Astrocyte (in vitro differentiated cells and primary cell): Measurements from ENCODE around the gene B4GALT1.

ENCODE experiments used
- EZH2 ChIP-seq: IDR thresholded peaks from 2 replicates; pipeline ENCODE4 v1.6.1; 2012; ENCODE audit warnings: mild to moderate bottlenecking, low read length, inconsistent platforms; ENCODE audit not compliant: insufficient read depth
- TF ChIP-seq, protein P1 (sequence below): IDR thresholded peaks from 2 replicates; pipeline ENCODE4 v1.5.1; 2011; ENCODE audit warnings: low read depth, mild to moderate bottlenecking, inconsistent platforms, low read length, moderate library complexity; ENCODE audit not compliant: insufficient read depth

DNA sequence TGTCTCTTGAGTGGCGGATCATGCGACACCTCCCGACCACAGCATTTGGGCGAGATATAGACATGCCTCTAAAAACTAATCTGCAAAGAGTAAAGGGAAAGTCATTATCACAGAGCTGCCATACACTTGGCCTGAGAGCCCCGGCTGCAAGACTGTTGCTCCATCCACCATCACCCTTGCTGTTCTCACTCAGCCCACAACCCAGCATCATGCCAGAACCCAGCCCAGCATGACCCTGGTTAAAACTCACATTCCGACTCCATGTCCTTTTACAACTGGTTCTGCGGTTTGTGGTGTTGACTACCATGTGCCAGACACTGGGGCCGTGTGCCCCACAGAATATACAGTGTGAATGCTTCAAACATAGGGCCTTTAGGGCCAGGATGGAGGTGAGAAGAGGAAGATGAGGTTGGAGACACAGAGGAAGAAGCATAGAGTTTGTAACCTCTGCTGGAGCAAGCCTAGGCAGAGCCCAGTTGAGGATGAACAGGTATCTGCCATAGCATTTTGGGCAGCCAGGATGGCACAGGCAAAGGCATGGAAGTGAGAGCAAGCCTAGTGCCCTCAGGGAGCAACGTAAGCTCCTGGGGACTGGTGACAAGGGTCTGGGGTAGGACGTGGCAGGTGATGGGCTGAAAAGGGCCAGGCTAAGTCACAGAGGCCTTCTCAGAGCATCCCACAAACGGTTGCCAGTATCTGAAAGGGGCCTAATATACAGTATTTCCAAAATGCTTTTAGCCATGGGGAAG is 53.2 kb downstream of the B4GALT1 start:
- TF ChIP-seq, protein P1, sequence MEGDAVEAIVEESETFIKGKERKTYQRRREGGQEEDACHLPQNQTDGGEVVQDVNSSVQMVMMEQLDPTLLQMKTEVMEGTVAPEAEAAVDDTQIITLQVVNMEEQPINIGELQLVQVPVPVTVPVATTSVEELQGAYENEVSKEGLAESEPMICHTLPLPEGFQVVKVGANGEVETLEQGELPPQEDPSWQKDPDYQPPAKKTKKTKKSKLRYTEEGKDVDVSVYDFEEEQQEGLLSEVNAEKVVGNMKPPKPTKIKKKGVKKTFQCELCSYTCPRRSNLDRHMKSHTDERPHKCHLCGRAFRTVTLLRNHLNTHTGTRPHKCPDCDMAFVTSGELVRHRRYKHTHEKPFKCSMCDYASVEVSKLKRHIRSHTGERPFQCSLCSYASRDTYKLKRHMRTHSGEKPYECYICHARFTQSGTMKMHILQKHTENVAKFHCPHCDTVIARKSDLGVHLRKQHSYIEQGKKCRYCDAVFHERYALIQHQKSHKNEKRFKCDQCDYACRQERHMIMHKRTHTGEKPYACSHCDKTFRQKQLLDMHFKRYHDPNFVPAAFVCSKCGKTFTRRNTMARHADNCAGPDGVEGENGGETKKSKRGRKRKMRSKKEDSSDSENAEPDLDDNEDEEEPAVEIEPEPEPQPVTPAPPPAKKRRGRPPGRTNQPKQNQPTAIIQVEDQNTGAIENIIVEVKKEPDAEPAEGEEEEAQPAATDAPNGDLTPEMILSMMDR: no peak
- no peak for TF ChIP-seq EZH2
